Esophagus muscularis mucosa (tissue), 4 donors: ENCODE results near the gene PEAR1. TPM values are rescaled to one million over a fixed set of nuclear protein-coding genes. Genes with fewer than 3 reads are reported as not detected.
"Not testable (repeated sequence)": the region's sequence is repeated elsewhere in the genome, so short reads cannot be mapped to it uniquely, and the experiment has no call there.

Experiments
- DNase-seq: peaks from one replicate; pipeline ENCODE4 v3.0.0-alpha.2; 2017; ENCODE audit errors: extremely low spot score
- H3K27ac ChIP-seq, 4 donors: fragments of 200-600 bp; sonication (generic); replicated peaks in 1 of 4; 1 replicate in 3 of 4; 2 replicates in 1 of 4; pipeline ENCODE4 v1.5.1; 2016 to 2019; ENCODE audit warnings: mild to moderate bottlenecking in 1 of 4
- H3K27me3 ChIP-seq, 4 donors: fragments of 200-600 bp; sonication (generic); one replicate each; pipeline versions ENCODE4 v1.5.1 to v1.6.0; 2016 to 2019
- H3K36me3 ChIP-seq, 4 donors: fragments of 200-600 bp; sonication (generic); one replicate each; pipeline ENCODE4 v1.5.1; 2016 to 2019
- H3K4me1 ChIP-seq, 4 donors: fragments of 200-600 bp; sonication (generic); one replicate each; pipeline ENCODE4 v1.5.1; 2016 to 2019
- H3K4me3 ChIP-seq, 4 donors: fragments of 200-600 bp; sonication (generic); 1 replicate in 2 of 4; 2 replicates in 2 of 4; pipeline ENCODE4 v1.5.1; 2016 to 2019; ENCODE audit warnings: mild to moderate bottlenecking in 4 of 4, moderate library complexity in 1 of 4
- H3K9me3 ChIP-seq, 4 donors: fragments of 200-600 bp; sonication (generic); 1 replicate in 3 of 4; 2 replicates in 1 of 4; pipeline ENCODE4 v1.5.1; 2016 to 2019
- EP300 ChIP-seq: sonication (generic); formaldehyde crosslinking; IDR thresholded peaks from one replicate; pipeline ENCODE4 v1.6.1; 2017; ENCODE audit warnings: antibody characterized with exemption
- POLR2A ChIP-seq: fragments of 450-650 bp; IDR thresholded peaks from one replicate; pipeline ENCODE4 v1.6.1; 2017; ENCODE audit warnings: antibody characterized with exemption, moderate library complexity, mild to moderate bottlenecking, low read depth
- POLR2AphosphoS5 ChIP-seq, 2 donors: sonication (generic); formaldehyde crosslinking; IDR thresholded peaks; one replicate each; pipeline ENCODE4 v1.6.1; 2017; ENCODE audit warnings: antibody characterized with exemption in 2 of 2
- WGBS: methylation state at CpG from one replicate; pipeline ENCODE4 v1.1.5; 2018; 5-methylcytosine and 5-hydroxymethylcytosine counted together
- intact Hi-C: fragments of 100-400 bp; cut with DNase I; formaldehyde crosslinking; loops from one replicate; pipeline ENCODE4 v1.15.1; 2023
- total RNA-seq, 4 donors: library from RNA; depleted of rRNA; stranded (reverse); fragments of >200 nt; gene quantifications; one replicate each; pipeline versions ENCODE4 v1.1.0 to v1.2.1, GENCODE V29; 2016
- TF ChIP-seq, protein P1 (sequence below), 3 experiments: fragments of 200-600 bp in 2 of 3; fragments of 450-650 bp in 1 of 3; sonication (generic) in 2 of 3; IDR thresholded peaks; one replicate each; pipeline ENCODE4 v1.5.1; 2017 to 2019; ENCODE audit warnings: antibody characterized with exemption in 3 of 3, mild to moderate bottlenecking in 2 of 3, moderate library complexity in 1 of 3

The PEAR1 gene
- total RNA-seq, 4 donors from 2014 or later: 6.1 to 13.6 (median 10.9) TPM

DNA sequence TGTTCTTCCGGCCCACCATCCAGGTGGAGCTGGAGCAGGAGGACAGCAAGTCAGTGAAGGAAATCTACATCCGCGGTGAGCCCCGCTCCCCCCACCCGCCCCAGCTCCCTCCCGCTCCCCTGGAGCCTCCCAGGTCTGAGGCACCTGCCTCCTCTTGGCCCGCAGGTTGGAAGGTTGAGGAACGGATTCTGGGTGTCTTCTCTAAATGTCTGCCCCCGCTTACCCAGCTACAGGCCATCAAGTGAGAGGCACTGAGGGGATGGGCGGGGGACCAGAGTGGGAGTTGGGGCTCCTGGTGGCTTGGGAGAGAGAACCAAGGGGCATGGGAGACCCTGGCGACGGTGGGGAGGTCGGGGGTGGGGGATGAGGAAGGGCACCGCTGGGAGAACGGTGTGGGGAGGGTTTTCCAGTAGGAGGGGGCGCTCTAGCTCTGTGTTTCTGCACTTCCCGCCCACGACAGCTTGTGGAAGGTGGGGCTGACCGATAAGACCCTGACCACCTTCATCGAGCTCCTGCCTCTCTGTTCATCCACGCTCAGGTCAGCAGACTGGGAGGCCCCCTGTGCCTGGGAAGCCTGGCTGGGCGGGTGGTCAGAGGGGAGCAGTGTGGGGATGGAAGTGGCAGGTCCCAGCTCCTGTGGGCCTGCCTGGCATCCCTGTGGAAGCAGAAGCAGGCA, 31.1 kb downstream of the PEAR1 start:
- TF ChIP-seq POLR2A (no peak), EP300 (no peak), POLR2AphosphoS5 (IDR thresholded peaks at IDR 0.05) (no peak)
- TF ChIP-seq, protein P1, sequence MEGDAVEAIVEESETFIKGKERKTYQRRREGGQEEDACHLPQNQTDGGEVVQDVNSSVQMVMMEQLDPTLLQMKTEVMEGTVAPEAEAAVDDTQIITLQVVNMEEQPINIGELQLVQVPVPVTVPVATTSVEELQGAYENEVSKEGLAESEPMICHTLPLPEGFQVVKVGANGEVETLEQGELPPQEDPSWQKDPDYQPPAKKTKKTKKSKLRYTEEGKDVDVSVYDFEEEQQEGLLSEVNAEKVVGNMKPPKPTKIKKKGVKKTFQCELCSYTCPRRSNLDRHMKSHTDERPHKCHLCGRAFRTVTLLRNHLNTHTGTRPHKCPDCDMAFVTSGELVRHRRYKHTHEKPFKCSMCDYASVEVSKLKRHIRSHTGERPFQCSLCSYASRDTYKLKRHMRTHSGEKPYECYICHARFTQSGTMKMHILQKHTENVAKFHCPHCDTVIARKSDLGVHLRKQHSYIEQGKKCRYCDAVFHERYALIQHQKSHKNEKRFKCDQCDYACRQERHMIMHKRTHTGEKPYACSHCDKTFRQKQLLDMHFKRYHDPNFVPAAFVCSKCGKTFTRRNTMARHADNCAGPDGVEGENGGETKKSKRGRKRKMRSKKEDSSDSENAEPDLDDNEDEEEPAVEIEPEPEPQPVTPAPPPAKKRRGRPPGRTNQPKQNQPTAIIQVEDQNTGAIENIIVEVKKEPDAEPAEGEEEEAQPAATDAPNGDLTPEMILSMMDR (IDR thresholded peaks at IDR 0.05): no peak
- Histone ChIP-seq H3K36me3 (no peaks in the 10 kb centered on the region), H3K4me3 (peak overlapping the region in 1 of 4 donors; percentile 22), H3K27ac (no peak overlapping the region), H3K4me1 (peaks cover 27 to 43% (median 39%) of the 10 kb centered on the region in 4 donors), H3K9me3 (no peaks in the 10 kb centered on the region), H3K27me3 (peaks cover 11 to 96% (median 60%) of the 10 kb centered on the region in 4 donors)
- 49% methylated on average over 14 of the region's 22 CpGs for WGBS
- intact Hi-C loops: no loop called here
- no peak for DNase-seq

DNA sequence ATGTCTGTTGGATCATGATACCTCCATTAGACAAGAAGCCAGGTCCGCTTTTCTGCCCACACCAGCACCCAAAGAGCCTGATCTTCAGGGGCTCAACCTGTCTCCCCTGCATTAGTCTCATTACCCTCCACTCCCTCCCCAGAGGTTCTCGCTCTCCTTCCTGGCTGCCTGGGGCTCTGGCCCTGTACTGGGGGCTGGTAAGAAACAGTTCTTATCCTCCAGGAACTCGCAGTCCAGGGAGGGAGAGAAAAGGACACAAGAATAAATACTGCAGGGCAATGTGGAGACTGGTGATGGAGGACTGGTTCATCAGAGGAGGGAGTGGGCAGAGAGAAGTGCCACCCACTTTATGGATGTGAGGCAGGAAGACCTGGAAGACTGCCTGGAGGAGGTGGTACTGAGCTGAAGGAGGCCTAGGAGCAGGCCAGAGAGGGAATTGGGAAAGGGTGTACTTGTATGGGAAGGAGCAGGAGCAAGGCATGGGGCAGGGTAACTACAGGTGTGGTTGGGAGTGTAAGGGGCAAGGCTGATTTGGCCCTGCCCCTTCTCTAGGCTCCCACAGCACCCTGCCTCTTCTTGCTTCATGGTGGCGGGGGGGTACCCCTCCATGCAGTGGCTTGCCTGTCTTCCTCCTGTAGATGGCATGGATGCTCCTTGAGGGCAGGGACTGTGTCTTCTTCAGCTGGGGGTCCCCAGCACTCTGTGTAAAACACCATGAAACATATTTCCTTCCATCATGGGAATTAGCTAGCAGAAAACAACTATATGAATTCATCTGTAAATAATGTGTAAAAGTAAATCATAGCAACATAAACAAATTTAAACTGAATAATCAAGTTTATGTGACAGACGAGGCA, 31.9 kb downstream of the PEAR1 start:
- TF ChIP-seq POLR2AphosphoS5 (IDR thresholded peaks at IDR 0.05) (no peak), EP300 (no peak), POLR2A (no peak)
- TF ChIP-seq, protein P1 (IDR thresholded peaks at IDR 0.05): no peak
- 92% methylated on average over 5 of the region's 5 CpGs for WGBS
- no peak overlapping the region for H3K4me3 ChIP-seq
- H3K4me1 ChIP-seq: peaks cover 24 to 39% (median 33%) of the 10 kb centered on the region in 4 donors
- H3K36me3 ChIP-seq: no peaks in the 10 kb centered on the region
- intact Hi-C loops: no loop called here
- H3K27ac ChIP-seq: no peak overlapping the region
- H3K27me3 ChIP-seq: peaks cover 10 to 90% (median 57%) of the 10 kb centered on the region in 4 donors
- no peak for DNase-seq
- no peaks in the 10 kb centered on the region for H3K9me3 ChIP-seq

DNA sequence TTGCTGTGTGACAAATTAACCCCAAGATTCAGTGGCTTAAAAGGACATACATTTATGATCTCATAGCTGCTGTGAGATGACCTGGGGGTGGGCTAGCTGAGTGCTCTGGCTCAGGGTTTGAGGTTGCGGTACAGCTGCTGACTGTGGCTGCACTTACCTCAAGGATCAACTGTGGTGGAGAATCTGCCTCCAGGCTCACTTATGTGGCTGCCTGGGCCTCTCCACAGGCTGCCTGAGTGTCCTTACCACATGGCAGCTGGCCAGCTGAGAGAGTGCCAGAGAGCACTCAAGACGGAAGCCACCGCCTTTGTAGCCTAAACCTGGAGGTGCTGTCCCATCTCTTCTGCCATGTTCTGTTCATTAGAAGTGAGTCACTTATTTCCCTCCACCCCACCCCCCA, 32.7 kb downstream of the PEAR1 start:
- H3K27me3 ChIP-seq: peaks cover 4 to 82% (median 51%) of the 10 kb centered on the region in 4 donors
- DNase-seq: no peak
- H3K9me3 ChIP-seq: no peaks in the 10 kb centered on the region
- H3K27ac ChIP-seq: no peak overlapping the region
- peaks cover 18 to 39% (median 31%) of the 10 kb centered on the region in 4 donors for H3K4me1 ChIP-seq
- WGBS: 57% methylated on average over 3 of the region's 3 CpGs
- H3K4me3 ChIP-seq: no peak overlapping the region
- TF ChIP-seq POLR2A (no peak), POLR2AphosphoS5 (IDR thresholded peaks at IDR 0.05) (no peak)
- TF ChIP-seq, protein P1 (IDR thresholded peaks at IDR 0.05): no peak
- intact Hi-C loops: no loop called here
- H3K36me3 ChIP-seq: no peaks in the 10 kb centered on the region

DNA sequence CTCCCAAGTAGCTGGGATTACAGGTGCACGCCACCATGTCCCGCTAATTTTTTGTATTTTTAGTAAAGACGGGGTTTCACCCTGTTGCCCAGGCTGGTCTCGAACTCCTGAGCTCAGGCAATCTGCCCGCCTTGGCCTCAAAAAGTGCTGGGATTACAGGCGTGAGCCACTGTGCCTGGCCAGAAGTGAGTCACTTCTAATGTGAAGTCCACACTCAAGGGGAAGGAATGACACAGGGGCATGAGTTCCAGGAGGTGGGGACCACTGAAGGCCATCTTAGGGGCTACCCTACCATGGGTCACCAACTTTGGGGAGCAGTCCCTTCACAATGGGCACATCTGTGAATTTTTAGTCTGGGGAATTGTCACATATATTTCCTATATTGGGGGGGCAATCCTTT, 33.2 kb downstream of the PEAR1 start:
- intact Hi-C loops, H3K27ac ChIP-seq, H3K36me3 ChIP-seq, H3K4me3 ChIP-seq, DNase-seq, H3K9me3 ChIP-seq: not testable (repeated sequence)
- peaks cover 4 to 77% (median 50%) of the 10 kb centered on the region in 4 donors for H3K27me3 ChIP-seq
- H3K4me1 ChIP-seq: peaks cover 18 to 44% (median 36%) of the 10 kb centered on the region in 4 donors
- WGBS: 100% methylated on average over 4 of the region's 6 CpGs
